Stimulated activated CD4-positive, alpha-beta T cell treated with anti-CD3 and anti-CD28 coated beads, Interleukin-2, amount 100 ng/mL, for 24 hours (primary cell): ENCODE results near the gene MMP25.
"Not testable (repeated sequence)": the region's sequence is repeated elsewhere in the genome, so short reads cannot be mapped to it uniquely, and the experiment has no call there.

ENCODE experiments used
- DNase-seq, 2 donors: peaks; one replicate each; pipeline ENCODE4 v3.0.0-alpha.2; 2020

The MMP25 gene

GRCh38 chr16:3056336-3057180 is 10.2 kb downstream of the MMP25 start:
- DNase-seq, result no peak

- no peak for DNase-seq
These were observed 11.1 kb downstream of the MMP25 start for GRCh38 chr16:3057181-3058138.

GRCh38 chr16:3058139-3059030 is 12.0 kb downstream of the MMP25 start:
- peak; percentile 60 to 61 for DNase-seq

- peak; percentile 88 to 91 for DNase-seq
These were observed 12.8 kb downstream of the MMP25 start for GRCh38 chr16:3059041-3059722.

GRCh38 chr16:3059723-3060242 is 13.4 kb downstream of the MMP25 start:
- DNase-seq, result no peak

- no peak for DNase-seq
These were observed 14.2 kb downstream of the MMP25 start for GRCh38 chr16:3060339-3061127.

- DNase-seq, result no peak
These were observed 16.2 kb downstream of the MMP25 start for GRCh38 chr16:3062553-3062952.

GRCh38 chr16:3063625-3064386 is 17.4 kb downstream of the MMP25 start:
- no peak for DNase-seq

- DNase-seq, result peak; percentile 77 to 81
These were observed 18.8 kb downstream of the MMP25 start, which contains the start of gene IL32 for GRCh38 chr16:3065069-3065741. Gene IL32 (plus strand): TSS chr16:3065640. CDS start chr16:3065812, 172 bp downstream.

- DNase-seq, result peak in 1 of 2 donors; percentile 42
These were observed 19.5 kb downstream of the MMP25 start for GRCh38 chr16:3065742-3066439.

- DNase-seq, result no peak
These were observed 20.0 kb downstream of the MMP25 start for GRCh38 chr16:3066440-3066748.

- DNase-seq, result no peak
These were observed 22.1 kb downstream of the MMP25 start for GRCh38 chr16:3068487-3068886.

- not testable (repeated sequence) for DNase-seq
These were observed 22.8 kb downstream of the MMP25 start for GRCh38 chr16:3069146-3069545.

GRCh38 chr16:3070608-3071111 is 24.3 kb downstream of the MMP25 start:
- no peak for DNase-seq

- DNase-seq, result no peak
These were observed 25.3 kb downstream of the MMP25 start for GRCh38 chr16:3071655-3072054.

GRCh38 chr16:3072148-3072547 is 25.8 kb downstream of the MMP25 start:
- not testable (repeated sequence) for DNase-seq

GRCh38 chr16:3072576-3073263 is 26.4 kb downstream of the MMP25 start:
- not testable (repeated sequence) for DNase-seq

GRCh38 chr16:3073448-3073847 is 27.1 kb downstream of the MMP25 start:
- DNase-seq, result no peak
